HuH-7.5 (cell line): ENCODE results near the gene EFNB2.

Experiments
- DNase-seq: peaks from one replicate; pipeline ENCODE4 v3.0.0; 2011; ENCODE audit warnings: low spot score

EFNB2 gene

DNA sequence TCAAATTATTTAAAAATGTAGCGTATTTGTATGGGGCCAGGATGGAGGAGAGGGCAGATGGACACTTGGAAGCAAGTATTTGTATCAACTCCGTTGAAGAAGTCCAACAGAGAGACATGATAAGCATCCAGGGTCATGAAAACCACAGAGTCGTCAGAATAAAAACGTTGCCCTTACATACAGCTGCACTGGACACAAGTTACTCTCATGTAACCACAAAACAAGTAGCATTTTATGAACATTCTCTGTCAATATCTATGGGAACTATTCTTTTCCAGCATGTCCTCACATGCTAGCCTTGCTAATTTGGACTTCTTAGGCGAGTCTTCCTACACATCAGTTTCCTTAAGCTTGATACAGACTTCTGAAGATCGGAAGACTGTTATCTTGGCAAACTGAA is 35.0 kb downstream of the EFNB2 start:
- DNase-seq = no peak

DNA sequence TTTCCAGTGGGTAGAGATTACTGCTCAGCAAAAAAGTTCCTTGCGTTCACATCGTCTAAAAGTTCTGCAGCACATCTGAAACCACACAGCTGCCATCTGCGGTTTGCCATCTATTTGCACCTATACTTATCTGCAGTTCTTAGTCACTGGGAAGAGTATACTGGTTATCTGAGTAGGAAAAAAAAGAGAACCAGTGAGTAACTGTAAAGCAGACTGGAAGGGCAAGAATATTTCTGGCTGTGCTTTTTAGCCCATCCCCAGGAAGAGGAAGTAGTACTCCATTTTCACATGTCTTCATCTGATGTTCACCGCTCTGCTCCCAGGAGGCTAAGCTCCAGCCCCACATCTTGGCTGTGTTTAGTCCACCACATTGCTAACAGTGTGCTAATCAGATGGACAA is 35.6 kb downstream of the EFNB2 start:
- DNase-seq = no peak

DNA sequence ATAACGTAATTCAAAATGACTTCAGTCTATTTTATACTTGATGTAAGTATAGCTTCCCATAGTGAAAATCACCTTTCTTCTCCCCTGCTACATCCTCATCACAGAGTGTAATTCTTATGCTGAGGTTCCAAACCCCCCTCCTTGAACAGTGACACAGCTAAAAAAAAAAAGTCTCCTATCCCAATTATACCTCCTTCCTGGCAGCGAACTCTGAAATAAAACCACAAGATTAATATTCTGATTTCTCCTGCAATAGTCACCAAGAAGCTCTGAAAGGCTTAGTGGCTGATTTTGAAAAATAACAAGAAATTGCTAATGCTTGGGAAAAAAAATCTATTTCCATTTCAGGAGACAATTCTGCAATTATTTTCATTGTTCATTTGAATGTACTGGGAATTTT is 36.3 kb downstream of the EFNB2 start:
- no peak for DNase-seq

DNA sequence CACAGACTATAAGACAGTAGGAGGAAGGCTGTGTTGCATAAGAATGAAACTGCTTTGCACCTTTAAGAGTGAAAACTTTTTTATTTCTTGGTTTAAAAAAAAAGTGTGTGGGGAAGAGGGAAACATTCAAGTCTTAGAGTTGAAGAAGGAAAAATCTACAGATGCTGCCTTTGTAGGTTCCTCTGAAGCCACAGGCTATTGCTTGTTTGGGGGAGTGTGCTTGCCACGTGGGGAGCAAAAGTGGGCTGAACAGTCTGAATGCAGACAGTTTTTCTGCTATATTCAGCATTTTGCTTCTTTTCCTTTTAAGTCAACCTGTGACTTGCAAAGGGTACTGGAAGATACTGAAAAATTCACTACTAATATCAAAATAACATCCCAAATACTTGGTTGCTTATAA is 36.9 kb downstream of the EFNB2 start:
- DNase-seq = no peak

- no peak for DNase-seq
Measured at GRCh38 chr13:106498158-106498557, 37.3 kb downstream of the EFNB2 start.

DNA sequence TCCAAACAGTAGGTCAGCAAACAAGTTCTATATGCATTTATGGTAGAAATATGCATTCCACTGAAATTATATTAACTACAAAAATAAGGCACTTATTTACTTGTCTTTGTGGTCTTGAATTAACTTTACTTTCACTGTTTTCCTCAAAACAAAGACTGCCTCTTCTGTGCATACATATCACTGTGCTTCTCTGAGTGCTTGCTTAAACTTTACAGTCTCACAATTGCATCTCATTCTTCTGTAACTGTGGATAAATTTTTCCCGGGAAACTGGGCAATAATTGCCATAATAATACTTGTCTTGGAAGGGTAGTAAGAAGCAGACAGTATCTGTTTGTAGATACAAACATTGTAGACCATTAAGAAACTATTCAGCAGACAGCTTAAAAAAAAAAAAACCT is 38.4 kb downstream of the EFNB2 start:
- DNase-seq = no peak

- no peak for DNase-seq
Measured at GRCh38 chr13:106496072-106496997, 39.1 kb downstream of the EFNB2 start.

- DNase-seq = no peak
Measured at GRCh38 chr13:106494936-106495335, 40.5 kb downstream of the EFNB2 start.

- no peak for DNase-seq
Measured at GRCh38 chr13:106494506-106494905, 41.0 kb downstream of the EFNB2 start.

GRCh38 chr13:106493533-106494220 is 41.8 kb downstream of the EFNB2 start:
- no peak for DNase-seq

DNA sequence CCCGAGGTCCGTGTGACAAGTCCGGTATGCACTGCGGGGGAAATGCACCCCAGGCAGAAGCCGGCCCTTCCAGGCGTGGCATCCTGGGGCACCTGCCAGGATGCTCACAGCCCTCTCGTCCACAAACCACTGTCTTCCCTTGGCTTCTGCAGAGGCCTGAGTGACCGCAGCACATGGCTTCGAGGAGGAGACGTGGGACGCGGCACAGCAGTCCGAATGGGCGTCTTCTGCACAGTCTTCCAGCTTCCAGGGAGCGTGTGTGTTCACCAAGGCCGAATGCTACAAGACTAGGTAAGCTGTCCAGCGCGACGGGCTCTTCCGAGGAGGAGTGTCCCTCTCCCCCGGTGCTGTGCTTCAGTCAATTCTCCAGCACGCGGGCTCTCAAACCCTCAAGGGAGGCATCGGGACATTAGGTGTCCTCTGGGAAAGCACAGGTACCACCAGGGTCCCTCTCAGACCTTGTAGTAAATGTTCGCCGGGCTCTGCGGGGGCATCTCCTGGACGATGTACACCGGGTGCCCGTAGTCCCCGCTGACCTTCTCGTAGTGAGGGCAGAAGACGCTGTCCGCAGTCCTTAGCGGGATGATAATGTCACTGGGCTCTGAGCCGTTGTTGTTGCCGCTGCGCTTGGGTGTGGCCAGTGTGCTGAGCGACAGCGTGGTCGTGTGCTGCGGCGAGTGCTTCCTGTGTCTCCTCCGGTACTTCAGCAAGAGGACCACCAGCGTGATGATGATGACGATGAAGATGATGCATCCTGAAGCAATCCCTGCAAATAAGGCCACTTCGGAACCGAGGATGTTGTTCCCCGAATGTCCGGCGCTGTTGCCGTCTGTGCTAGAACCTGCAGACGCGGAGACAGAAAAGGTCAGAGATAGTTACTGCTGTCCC is 42.6 kb downstream of the EFNB2 start:
- DNase-seq = no peak

GRCh38 chr13:106491928-106492587 is 43.4 kb downstream of the EFNB2 start:
- no peak for DNase-seq

- DNase-seq = no peak
Measured at GRCh38 chr13:106491463-106491862, 44.0 kb downstream of the EFNB2 start.

DNA sequence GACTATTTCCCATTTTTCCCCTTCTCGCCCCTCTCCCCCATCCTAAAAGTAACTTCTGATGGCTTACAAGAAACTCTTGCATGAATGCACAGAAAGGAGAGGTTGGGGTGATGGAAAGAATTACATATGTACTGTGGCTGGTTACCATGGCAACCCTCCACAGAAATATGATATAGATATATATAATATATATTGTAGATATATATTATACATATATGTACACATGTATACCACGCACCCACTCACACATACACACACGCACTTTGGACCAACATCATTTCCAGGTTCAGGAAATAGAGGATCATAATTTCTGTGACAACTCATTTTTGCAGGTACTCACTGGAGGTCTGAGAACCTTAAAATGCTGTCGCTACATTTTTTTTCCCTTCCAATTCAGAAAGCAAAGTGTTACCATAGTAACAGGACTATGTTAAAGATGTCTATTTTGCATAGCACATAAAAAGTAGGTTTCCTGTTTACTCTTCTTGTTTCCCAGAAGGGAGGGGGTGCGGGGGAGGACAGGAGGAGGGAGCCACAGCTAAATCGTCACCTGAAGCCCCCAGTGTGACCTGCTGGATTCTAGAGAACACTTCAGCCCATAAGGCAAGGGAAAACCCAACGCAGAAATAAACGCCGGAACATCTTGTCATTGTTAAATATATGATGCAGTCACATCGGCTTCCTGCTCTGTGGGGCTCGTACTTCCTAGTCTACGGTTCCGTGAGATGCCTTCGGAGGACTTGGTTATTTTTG is 44.7 kb downstream of the EFNB2 start:
- DNase-seq = no peak

DNA sequence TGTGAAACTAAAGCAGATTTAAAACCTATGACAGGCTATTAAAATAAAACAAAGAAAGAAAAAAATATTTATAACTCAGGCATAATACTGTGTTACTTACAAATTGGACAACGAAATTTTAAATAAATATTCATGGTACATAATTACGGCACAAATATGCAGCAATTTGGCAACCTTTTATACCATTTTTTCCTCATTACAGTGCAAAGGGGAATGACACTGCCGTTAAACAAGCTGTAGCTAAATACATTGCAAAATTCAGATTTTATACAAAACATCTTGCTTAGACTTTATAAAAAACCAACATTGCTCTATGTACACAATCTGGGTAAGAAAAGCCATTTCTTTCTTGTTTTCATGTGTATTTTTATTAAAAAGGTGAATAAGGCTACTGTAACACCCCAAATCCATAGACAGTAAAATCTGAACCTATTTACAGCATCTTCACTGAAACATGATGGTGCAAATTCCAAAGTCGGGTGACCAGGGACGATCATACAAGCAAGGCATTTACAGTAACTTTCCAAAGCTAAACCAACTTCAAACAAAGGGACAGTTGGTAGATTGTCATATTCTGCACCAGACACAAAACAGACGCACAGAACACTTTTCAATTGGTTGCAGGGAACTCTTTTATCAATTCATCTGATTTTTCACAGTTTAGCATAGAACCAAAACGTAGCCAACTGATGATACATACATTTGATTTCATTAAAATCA is 45.5 kb downstream of the EFNB2 start:
- DNase-seq = no peak

GRCh38 chr13:106488686-106489085 is 46.8 kb downstream of the EFNB2 start:
- DNase-seq = no peak

DNA sequence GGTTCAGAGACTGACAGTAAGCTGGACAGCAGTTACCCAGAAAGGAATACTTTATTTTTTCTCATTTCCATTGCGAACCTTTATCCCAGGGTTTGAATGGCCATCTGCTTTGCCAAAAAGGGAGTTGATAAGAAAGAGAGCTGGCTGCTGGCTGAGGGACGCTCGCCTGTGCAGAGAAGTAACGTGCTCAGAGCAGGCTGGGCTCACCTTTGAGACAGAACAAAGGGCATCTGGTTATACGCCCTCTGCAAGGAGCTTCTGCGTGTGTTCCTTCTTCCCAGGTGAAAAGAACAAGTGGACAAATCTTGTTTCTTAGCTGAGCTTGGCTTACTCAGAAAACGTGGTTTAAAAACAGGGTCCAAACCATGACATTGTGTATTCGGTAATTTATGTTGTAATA is 47.4 kb downstream of the EFNB2 start:
- DNase-seq = no peak

DNA sequence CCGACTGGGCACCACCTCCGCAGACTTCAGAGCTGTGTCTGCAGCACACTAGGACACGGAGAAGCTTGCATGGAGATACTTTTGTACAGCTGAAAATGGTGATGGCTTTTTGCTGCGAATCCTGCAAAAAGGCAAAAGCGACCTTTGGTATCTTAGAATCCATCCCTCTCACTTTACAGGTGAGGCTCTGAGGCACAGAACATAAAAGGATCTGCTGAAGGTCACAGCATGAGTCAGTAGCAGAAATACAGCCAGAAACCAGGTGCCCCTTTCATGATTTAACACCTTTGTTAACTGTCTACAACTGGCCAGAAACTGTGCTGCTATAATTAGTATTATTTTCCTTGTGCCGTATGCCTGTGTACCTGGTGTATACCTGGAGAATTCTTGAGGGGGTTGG is 48.3 kb downstream of the EFNB2 start:
- no peak for DNase-seq

DNA sequence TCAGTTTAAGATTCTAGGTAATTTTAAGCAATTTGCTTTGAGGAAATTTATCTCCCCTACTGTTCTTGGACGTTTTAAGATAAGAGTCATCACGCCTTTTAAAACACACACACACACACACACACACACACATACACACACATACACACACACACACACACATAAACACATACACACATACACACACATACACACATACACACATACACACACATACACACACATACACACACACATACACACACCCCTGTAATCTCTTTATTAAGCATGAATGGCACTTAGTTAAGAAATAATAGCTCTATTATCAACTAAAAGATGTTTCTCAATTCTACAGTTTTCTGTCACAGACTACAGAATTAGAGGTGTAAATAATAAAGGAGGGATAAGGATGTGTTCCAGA is 49.2 kb downstream of the EFNB2 start:
- DNase-seq = no peak

DNA sequence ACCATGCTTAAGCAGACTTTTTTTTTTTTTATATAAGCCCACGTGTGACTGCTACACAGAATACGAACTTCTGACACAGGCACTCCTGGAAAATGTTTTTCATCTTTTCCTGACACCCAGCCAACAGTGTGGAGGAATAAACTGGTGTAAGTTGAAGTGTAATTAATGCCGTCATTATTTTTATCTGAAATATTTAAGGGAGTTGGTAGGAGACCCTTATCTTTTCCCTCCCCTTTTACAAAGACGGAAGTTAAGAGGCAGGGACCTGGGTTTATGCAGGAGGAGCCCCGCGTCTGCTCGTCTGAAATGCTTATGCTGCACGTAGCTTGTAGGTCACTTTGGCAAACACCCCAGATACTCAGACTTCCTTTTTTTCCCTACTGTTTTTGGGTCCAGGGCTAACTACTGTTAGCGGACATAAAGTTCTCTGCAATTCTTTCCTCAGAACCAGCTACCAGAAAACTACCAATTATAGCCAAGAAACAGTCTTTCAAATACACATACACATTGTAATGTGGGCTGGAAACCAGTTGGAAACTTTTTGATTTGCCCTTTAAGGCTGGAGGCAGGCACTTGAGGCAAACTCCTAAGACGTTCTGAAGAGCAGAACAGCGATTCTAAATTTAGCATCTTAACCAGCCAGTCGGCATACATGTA is 50.8 kb downstream of the EFNB2 start:
- no peak for DNase-seq
